ENCODE data around the gene OR6Y1. TPM values are rescaled to one million over a fixed set of nuclear protein-coding genes. Genes with fewer than 3 reads are reported as not detected.

OR6Y1 gene
- total RNA-seq, 1 experiment from 2014 or later: not detected

DNA sequence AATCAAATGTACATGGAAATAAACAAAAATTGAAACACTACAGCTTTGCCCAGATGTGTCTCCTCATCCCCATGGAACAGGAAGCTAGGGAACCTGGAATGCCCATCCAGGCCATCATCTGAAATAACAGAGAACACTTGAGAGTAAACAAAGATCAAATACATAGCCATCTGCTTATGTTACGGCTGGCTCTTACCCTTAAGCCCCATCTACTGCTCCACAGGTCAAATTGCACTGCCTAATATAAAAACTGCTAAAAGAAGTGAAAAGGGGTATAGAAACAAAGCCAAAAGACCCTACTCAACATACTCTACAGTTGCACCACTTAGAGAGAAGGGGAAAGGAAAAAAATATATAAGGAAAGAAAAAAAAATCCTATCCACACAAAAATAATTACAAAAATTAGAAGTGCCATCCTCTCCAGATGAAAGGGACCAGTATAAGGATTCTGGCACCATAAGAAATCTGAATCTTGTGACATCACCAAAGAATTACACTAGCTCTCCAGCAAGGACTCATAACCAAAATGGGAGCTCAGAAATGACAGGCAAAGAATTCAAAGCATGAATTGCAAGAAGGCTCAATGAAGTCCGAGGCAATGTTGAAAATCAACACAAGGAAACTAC lies 26.9 kb downstream of the OR6Y1 start:
- RAD21 ChIA-PET (ENCODE audit: low non-redundant PET in 1 of 2, low total read pairs in 2 of 2, uncharacterized antibody in 2 of 2, unreplicated experiment in 2 of 2): no interaction called here
- Histone ChIP-seq H4K20me1 (ENCODE audit: insufficient read depth) (no peaks in the 10 kb centered on the region), H3K9ac (ENCODE audit: low read length) (no peak overlapping the region), H3K4me3 (replicated peaks in 1 of 2; ENCODE audit: low read depth in 1 of 2, low read length in 2 of 2) (no peak overlapping the region), H3K79me2 (ENCODE audit: insufficient read depth, low read length) (no peaks in the 10 kb centered on the region), H3K4me2 (ENCODE audit: low read length) (no peak overlapping the region), H3K27ac (ENCODE audit: low read depth, low read length) (no peak overlapping the region), H3K9me2 (ENCODE audit: insufficient read depth) (no peaks in the 10 kb centered on the region), H2AFZ (ENCODE audit: low read depth, low read length, poor library complexity, severe bottlenecking) (no peak overlapping the region), H3K36me3 (ENCODE audit: control insufficient read depth in 1 of 2, insufficient read depth in 2 of 2, low read length in 2 of 2) (no peaks in the 10 kb centered on the region), H3K9me3 (ENCODE audit: control insufficient read depth in 1 of 2, insufficient read depth in 1 of 2, low read depth in 1 of 2, low read length in 2 of 2) (no peaks in the 10 kb centered on the region), H3K4me1 (ENCODE audit: control insufficient read depth in 1 of 2, insufficient read depth in 2 of 2, low read length in 2 of 2) (no peaks in the 10 kb centered on the region), H3K27me3 (ENCODE audit: insufficient read depth, low read length) (no peaks in the 10 kb centered on the region)
- ATAC-seq (peak; percentile 44; the same call in 1 of the 2 replicates), DNase-seq (ENCODE audit: low read depth, low spot score) (no peak)
- CTCF ChIA-PET: no interaction called here
- POLR2A ChIA-PET: no interaction called here
- TF ChIP-seq TCF7L2 (IDR thresholded peaks at IDR 0.05; ENCODE audit: borderline replicate concordance, extremely low read depth, insufficient read depth, insufficient read length) (no peak), CTCF (IDR thresholded peaks at IDR 0.05 in 2 of 3, conservative IDR thresholded peaks at IDR 0.05 in 1 of 3; ENCODE audit: borderline replicate concordance in 1 of 3, insufficient read depth in 1 of 3, low read depth in 2 of 3, low read length in 2 of 3) (peak in 2 of 3 experiments; percentile 38 to 43; a peak in 4 of 6 replicates), YY1 (IDR thresholded peaks at IDR 0.05; ENCODE audit: extremely low read depth, insufficient replicate concordance, low read depth, low read length) (no peak), RAD21 (IDR thresholded peaks at IDR 0.05; ENCODE audit: low read depth) (peak; percentile 16; the same call in 1 of the 2 replicates), ATF3 (IDR thresholded peaks at IDR 0.05) (no peak)
- no TSS peak for BruUV-seq (replicated peaks)
- intact Hi-C loops (cut with micrococcal nuclease): no loop called here

DNA sequence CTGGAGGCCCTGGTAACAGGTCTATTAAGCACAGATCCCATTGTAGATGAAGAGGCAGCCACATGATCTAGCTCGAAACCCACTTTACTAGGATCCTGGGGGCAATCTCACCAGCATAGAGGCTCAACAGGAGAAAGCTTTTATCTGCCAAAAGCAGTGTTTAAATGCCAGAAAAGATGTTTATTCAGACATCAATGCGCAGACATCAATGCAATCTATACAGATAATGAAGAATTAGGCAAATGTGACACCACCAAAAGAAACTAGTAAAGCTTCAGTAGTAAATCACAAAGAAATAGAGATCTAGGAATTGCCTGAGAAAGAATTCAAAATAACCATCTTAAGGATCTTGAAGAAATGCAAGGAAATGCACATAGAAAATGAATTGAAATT lies 32.5 kb downstream of the OR6Y1 start:
- Histone ChIP-seq H3K27ac (ENCODE audit: low read depth, low read length) (no peak overlapping the region), H3K79me2 (ENCODE audit: insufficient read depth, low read length) (no peaks in the 10 kb centered on the region), H3K27me3 (ENCODE audit: insufficient read depth, low read length) (no peaks in the 10 kb centered on the region), H3K9ac (ENCODE audit: low read length) (no peak overlapping the region), H2AFZ (ENCODE audit: low read depth, low read length, poor library complexity, severe bottlenecking) (no peak overlapping the region), H3K9me2 (ENCODE audit: insufficient read depth) (no peaks in the 10 kb centered on the region), H3K36me3 (ENCODE audit: control insufficient read depth in 1 of 2, insufficient read depth in 2 of 2, low read length in 2 of 2) (no peaks in the 10 kb centered on the region), H3K9me3 (ENCODE audit: control insufficient read depth in 1 of 2, insufficient read depth in 1 of 2, low read depth in 1 of 2, low read length in 2 of 2) (no peaks in the 10 kb centered on the region), H3K4me2 (ENCODE audit: low read length) (no peak overlapping the region), H3K4me3 (replicated peaks in 1 of 2; ENCODE audit: low read depth in 1 of 2, low read length in 2 of 2) (no peak overlapping the region), H4K20me1 (ENCODE audit: insufficient read depth) (no peaks in the 10 kb centered on the region), H3K4me1 (ENCODE audit: control insufficient read depth in 1 of 2, insufficient read depth in 2 of 2, low read length in 2 of 2) (no peaks in the 10 kb centered on the region)
- ATAC-seq: no peak
- DNase-seq (ENCODE audit: low read depth, low spot score): no peak
- ChIA-PET POLR2A (no interaction called here), RAD21 (ENCODE audit: low non-redundant PET in 1 of 2, low total read pairs in 2 of 2, uncharacterized antibody in 2 of 2, unreplicated experiment in 2 of 2) (no interaction called here), CTCF (no interaction called here)
- intact Hi-C loops (cut with micrococcal nuclease): no loop called here
- no TSS peak for BruUV-seq (replicated peaks)
- no peak for TF ChIP-seq EZH2phosphoT487 (IDR thresholded peaks at IDR 0.05; ENCODE audit: borderline replicate concordance)
- TF ChIP-seq ELF1 (IDR thresholded peaks at IDR 0.05; ENCODE audit: borderline replicate concordance, low read depth): no peak
- no peak for TF ChIP-seq CEBPB (IDR thresholded peaks at IDR 0.05; ENCODE audit: low read depth)
- no peak for TF ChIP-seq EZH2 (IDR thresholded peaks at IDR 0.05)
- TF ChIP-seq CTCF (IDR thresholded peaks at IDR 0.05 in 2 of 3, conservative IDR thresholded peaks at IDR 0.05 in 1 of 3; ENCODE audit: borderline replicate concordance in 1 of 3, insufficient read depth in 1 of 3, low read depth in 2 of 3, low read length in 2 of 3): no peak
- no peak for TF ChIP-seq ZNF274 (IDR thresholded peaks at IDR 0.05; ENCODE audit: low read depth, low read length)

Measured in HCT116 (cell line).